RWPE2 (cell line): ENCODE measurements around the gene CHST4.

Experiments
- ATAC-seq: fragments of 200-7000 bp; cut with Tn5 transposase; 3 replicates; pipeline ENCODE4 v1.9.1; 2021; ENCODE audit warnings: low read depth
- DNase-seq: peaks from one replicate; pipeline ENCODE4 v3.0.0-alpha.2; 2020; ENCODE audit warnings: low spot score
- H3K27ac ChIP-seq: fragments of 450-650 bp; 2 replicates; pipeline ENCODE4 v1.5.1; 2017; ENCODE audit warnings: mild to moderate bottlenecking; ENCODE audit not compliant: poor library complexity, severe bottlenecking
- H3K27me3 ChIP-seq: fragments of 250-450 bp; sonication (Bioruptor Pico); 2 replicates; pipeline ENCODE4 v1.5.1; 2021; ENCODE audit warnings: mild to moderate bottlenecking, moderate library complexity; ENCODE audit not compliant: insufficient read depth, poor library complexity, severe bottlenecking
- H3K36me3 ChIP-seq: fragments of 250-450 bp; sonication (Bioruptor Pico); 2 replicates; pipeline ENCODE4 v1.5.1; 2020; ENCODE audit warnings: low read depth, mild to moderate bottlenecking, moderate library complexity
- H3K4me1 ChIP-seq: fragments of 250-450 bp; sonication (Bioruptor Pico); 2 replicates; pipeline ENCODE4 v1.5.1; 2021; ENCODE audit warnings: mild to moderate bottlenecking, moderate library complexity; ENCODE audit not compliant: insufficient read depth, poor library complexity, severe bottlenecking
- H3K4me3 ChIP-seq: fragments of 250-450 bp; sonication (Bioruptor Pico); 2 replicates; pipeline ENCODE4 v1.5.1; 2021; ENCODE audit warnings: mild to moderate bottlenecking, moderate library complexity; ENCODE audit not compliant: severe bottlenecking
- H3K9me3 ChIP-seq: fragments of 250-450 bp; sonication (Bioruptor Pico); 2 replicates; pipeline ENCODE4 v1.5.1; 2021; ENCODE audit warnings: mild to moderate bottlenecking, moderate library complexity; ENCODE audit not compliant: severe bottlenecking
- CTCF ChIP-seq: fragments of 450-650 bp; IDR thresholded peaks from one replicate; pipeline ENCODE4 v1.5.1; 2017; ENCODE audit warnings: mild to moderate bottlenecking, moderate library complexity; ENCODE audit not compliant: poor library complexity, severe bottlenecking

Gene CHST4

DNA sequence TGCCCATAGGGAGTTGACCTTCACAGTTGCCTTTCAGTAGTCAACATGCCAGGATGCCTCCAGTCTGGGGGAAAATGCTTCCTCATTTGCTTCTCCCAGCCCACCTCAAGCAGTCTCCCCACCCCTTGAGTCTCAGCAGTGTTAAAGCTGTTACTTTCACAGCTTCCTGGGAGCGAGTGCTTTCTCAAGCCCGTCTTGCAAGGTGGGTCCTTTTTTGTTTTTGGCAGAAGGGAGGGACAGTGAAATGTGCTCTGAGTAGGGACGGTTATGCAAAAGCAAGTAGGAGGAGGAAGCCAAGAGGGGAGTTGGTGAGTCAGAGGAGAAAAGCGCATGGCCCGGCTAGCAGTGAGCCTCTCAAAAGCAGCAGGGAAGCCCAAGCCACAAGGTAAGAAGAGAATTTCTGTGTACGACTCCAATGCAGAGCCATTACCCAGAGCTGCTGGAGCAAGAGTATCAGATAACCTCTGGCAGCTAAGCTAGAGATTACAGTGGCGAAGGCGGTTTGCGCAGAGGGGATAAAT, at the start of gene CHST4:
Gene CHST4 (plus strand): TSS at position 316 of the 521 bp plus-strand sequence. CDS start 10,252 bp downstream, outside the sequence.
- DNase-seq (no peak), ATAC-seq (peak; percentile 95)
- no peaks in the 10 kb centered on the region for H3K36me3 ChIP-seq
- H3K27ac ChIP-seq, result no peak within 1 kb of the TSS
- H3K4me1 ChIP-seq, result peaks cover 12% of the 10 kb centered on the region
- TF ChIP-seq CTCF, result no peak
- no peaks in the 10 kb centered on the region for H3K9me3 ChIP-seq
- no peak within 1 kb of the TSS for H3K4me3 ChIP-seq
- H3K27me3 ChIP-seq, result no peaks in the 10 kb centered on the region

DNA sequence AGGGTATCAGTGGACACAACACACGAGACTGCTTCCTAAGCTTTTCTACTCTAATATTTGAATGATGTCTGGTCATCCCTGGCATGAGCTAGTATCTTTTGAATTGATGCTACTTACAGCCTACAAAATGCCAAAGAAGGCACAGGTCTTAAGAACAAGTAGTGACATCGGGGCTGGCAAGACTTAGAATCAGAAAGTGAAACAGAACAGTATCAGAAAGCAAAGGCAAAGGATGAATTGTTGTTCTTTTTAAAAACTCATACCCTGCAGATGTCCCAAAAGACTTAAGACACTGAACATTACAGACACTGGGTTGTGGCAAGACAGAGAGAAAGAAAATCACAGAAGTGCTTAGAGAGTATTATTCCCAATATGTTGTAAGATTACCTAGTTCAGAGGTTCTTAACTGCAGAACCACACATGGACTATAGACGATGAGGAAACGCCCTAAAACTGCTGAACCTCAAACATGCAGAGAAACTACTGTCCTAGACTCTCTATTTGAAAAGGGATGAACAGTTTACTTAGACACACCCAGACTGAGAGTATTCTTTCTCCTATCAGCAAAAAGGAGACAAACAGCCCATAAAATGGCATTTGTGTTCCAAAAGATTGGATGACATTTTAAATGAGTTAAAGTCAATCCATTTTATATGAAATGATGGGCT, 49.6 kb upstream of the CHST4 start:
- peaks cover 2% of the 10 kb centered on the region for H3K9me3 ChIP-seq
- no peak overlapping the region for H3K4me3 ChIP-seq
- peaks cover 20% of the 10 kb centered on the region for H3K4me1 ChIP-seq
- DNase-seq, result no peak
- TF ChIP-seq CTCF, result no peak
- no peak for ATAC-seq
- peak overlapping the region; percentile 92 for H3K27ac ChIP-seq
- H3K36me3 ChIP-seq, result peaks cover 30% of the 10 kb centered on the region
- H3K27me3 ChIP-seq, result no peaks in the 10 kb centered on the region

DNA sequence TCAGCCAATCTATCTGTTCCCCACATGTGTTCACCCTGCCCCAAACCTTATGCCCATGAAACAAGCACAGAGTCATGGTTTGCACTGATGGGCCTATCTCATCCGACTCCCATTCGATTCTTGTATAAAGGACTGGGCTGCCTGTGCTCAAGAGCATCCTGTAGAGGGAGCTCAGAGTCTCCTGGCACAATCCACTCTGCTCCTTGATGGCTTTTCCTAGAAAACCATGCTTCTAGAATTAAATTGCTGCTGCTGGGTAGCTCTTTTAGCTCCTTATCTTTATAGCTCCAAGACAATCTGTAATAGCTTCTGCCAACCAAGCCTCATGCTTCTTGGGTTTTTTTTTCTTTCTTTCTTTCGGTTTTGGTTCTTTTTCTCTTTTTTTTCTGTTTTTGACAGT, 46.8 kb upstream of the CHST4 start:
- ATAC-seq (no peak), DNase-seq (no peak)
- no peak overlapping the region for H3K27ac ChIP-seq
- H3K4me3 ChIP-seq, result no peak overlapping the region
- TF ChIP-seq CTCF, result peak; percentile 43
- H3K9me3 ChIP-seq, result no peaks in the 10 kb centered on the region
- no peaks in the 10 kb centered on the region for H3K27me3 ChIP-seq
- H3K4me1 ChIP-seq, result peaks cover 14% of the 10 kb centered on the region
- peaks cover 29% of the 10 kb centered on the region for H3K36me3 ChIP-seq

GRCh38 chr16:71480956-71481355, 45.3 kb upstream of the CHST4 start:
- TF ChIP-seq CTCF, result no peak
- no peaks in the 10 kb centered on the region for H3K9me3 ChIP-seq
- no peaks in the 10 kb centered on the region for H3K27me3 ChIP-seq
- no peak overlapping the region for H3K27ac ChIP-seq
- no peak for ATAC-seq
- peaks cover 8% of the 10 kb centered on the region for H3K4me1 ChIP-seq
- no peak overlapping the region for H3K4me3 ChIP-seq
- DNase-seq, result no peak
- peaks cover 20% of the 10 kb centered on the region for H3K36me3 ChIP-seq

DNA sequence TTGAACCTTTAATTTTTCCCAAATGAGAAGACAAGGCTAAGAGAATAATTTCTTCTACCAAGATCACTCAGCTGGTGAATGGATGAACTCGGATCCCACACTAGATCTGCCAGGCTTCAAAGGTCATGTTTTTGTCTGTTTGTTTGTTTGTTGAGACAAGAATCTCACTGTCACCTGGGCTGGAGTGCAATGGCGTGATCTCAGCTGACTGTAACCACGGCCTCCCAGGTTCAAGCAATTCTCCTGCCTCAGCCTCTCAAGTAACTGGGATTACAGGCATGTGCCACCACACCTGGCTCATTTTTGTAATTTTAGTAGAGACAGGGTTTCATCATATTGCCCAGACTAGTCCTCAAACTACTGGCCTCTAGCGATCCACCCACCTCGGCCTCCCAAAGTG, 43.7 kb upstream of the CHST4 start:
- Histone ChIP-seq H3K4me1 (peaks cover 8% of the 10 kb centered on the region), H3K27me3 (no peaks in the 10 kb centered on the region), H3K36me3 (peaks cover 3% of the 10 kb centered on the region; the same call in 1 of the 2 replicates), H3K9me3 (no peaks in the 10 kb centered on the region), H3K27ac (no peak overlapping the region), H3K4me3 (no peak overlapping the region)
- DNase-seq (no peak), ATAC-seq (no peak)
- TF ChIP-seq CTCF, result no peak
